Gastrocnemius medialis (tissue), 4 donors: Measurements from ENCODE around the gene EVC.

ENCODE experiments used
- POLR2A ChIP-seq, 2 donors: fragments of 450-650 bp; IDR thresholded peaks; one replicate each; pipeline ENCODE4 v1.6.1; 2017; ENCODE audit warnings: antibody characterized with exemption in 2 of 2, mild to moderate bottlenecking in 2 of 2, moderate library complexity in 2 of 2
- TF ChIP-seq, protein P1 (sequence below), 5 experiments: fragments of 450-650 bp in 3 of 5; fragments of 200-600 bp in 2 of 5; sonication (generic) in 2 of 5; IDR thresholded peaks in 4 of 5; conservative IDR thresholded peaks in 1 of 5; 1 replicate in 4 of 5; 2 replicates in 1 of 5; pipeline ENCODE4 v1.5.1; 2016 to 2019; ENCODE audit warnings: antibody characterized with exemption in 5 of 5, mild to moderate bottlenecking in 3 of 5, moderate library complexity in 3 of 5

DNA sequence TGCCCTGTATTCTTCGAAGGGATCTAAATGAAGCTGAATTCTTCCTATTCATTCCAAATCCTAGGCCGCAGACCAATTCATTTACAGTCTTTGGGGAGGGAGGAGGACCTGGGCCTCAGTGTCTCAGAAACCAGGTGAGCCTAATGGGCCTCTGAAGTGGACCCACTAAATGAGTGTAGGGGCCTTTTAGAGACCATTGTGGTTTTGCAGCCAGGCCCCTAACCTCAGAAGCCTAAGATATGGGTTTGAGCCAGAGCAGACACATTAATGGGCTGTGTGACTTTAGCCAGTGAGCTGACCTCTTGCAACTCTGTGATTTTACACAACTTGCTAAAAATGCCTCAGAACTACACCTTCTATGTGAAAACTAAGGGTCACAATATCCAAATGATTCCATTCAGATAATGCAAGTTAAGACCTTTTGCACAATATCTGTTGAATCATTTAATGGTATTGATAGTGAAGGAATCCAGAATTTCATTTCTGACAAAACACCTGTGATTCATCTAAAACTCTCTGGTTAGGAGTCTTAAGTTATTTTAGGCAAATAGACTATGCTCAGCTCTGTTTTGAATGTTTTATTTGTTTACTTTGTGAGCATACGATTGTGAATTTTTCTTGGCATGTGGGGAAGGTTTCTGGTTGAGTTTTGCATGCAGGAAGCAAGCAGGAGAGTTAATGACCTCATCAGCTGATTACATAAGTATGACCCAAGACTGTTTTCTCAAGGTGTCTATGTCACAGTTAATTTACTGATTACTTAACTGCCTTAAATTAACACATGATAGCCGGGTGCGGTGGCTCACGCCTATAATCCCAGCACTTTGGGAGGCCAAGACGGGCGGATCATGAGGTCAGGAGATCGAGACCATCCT, 75.0 kb downstream of the EVC start:
- TF ChIP-seq, protein P1, sequence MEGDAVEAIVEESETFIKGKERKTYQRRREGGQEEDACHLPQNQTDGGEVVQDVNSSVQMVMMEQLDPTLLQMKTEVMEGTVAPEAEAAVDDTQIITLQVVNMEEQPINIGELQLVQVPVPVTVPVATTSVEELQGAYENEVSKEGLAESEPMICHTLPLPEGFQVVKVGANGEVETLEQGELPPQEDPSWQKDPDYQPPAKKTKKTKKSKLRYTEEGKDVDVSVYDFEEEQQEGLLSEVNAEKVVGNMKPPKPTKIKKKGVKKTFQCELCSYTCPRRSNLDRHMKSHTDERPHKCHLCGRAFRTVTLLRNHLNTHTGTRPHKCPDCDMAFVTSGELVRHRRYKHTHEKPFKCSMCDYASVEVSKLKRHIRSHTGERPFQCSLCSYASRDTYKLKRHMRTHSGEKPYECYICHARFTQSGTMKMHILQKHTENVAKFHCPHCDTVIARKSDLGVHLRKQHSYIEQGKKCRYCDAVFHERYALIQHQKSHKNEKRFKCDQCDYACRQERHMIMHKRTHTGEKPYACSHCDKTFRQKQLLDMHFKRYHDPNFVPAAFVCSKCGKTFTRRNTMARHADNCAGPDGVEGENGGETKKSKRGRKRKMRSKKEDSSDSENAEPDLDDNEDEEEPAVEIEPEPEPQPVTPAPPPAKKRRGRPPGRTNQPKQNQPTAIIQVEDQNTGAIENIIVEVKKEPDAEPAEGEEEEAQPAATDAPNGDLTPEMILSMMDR (IDR thresholded peaks at IDR 0.05 in 4 of 5, conservative IDR thresholded peaks at IDR 0.05 in 1 of 5) = no peak
- TF ChIP-seq POLR2A (IDR thresholded peaks at IDR 0.05) = no peak
